HG03064 (cell line): ENCODE results near the gene IZUMO1.

Experiments used
- ATAC-seq: cut with Tn5 transposase; IDR thresholded peaks from one replicate; pipeline ENCODE4 v1.9.1; 2021; ENCODE audit warnings: low read depth; ENCODE audit not compliant: unreplicated experiment

The IZUMO1 gene

GRCh38 chr19:48757741-48758144, 11.0 kb upstream of the IZUMO1 start:
- ATAC-seq = no peak

GRCh38 chr19:48757089-48757675, 10.5 kb upstream of the IZUMO1 start:
- ATAC-seq = no peak

- no peak for ATAC-seq
Measured at GRCh38 chr19:48756686-48757085, 10.0 kb upstream of the IZUMO1 start.

- ATAC-seq = no peak
Measured at GRCh38 chr19:48756212-48756611, 9.5 kb upstream of the IZUMO1 start.

- no peak for ATAC-seq
Measured at GRCh38 chr19:48755787-48756186, 9.1 kb upstream of the IZUMO1 start.

- ATAC-seq = no peak
Measured at GRCh38 chr19:48755084-48755641, 8.5 kb upstream of the IZUMO1 start, which contains the start of gene FGF21. TSS of gene FGF21 (plus strand) at chr19:48755524. CDS start at chr19:48756237, 713 bp downstream.

GRCh38 chr19:48752496-48753365, 6.0 kb upstream of the IZUMO1 start, which contains the start of gene FUT1:
TSS of gene FUT1 (minus strand) at chr19:48752641. CDS start at chr19:48751281, 1,360 bp downstream.
- no peak for ATAC-seq

- no peak for ATAC-seq
Measured at GRCh38 chr19:48751845-48752495, 5.3 kb upstream of the IZUMO1 start.

- ATAC-seq = no peak
Measured at GRCh38 chr19:48750771-48751504, 4.2 kb upstream of the IZUMO1 start.

- ATAC-seq = no peak
Measured at GRCh38 chr19:48750351-48750750, 3.6 kb upstream of the IZUMO1 start.

GRCh38 chr19:48749571-48750198, 3.0 kb upstream of the IZUMO1 start:
- no peak for ATAC-seq

- ATAC-seq = no peak
Measured at GRCh38 chr19:48746110-48746509, 599 bp downstream of the IZUMO1 start.

GRCh38 chr19:48745208-48745995, 1.3 kb downstream of the IZUMO1 start:
- no peak for ATAC-seq

GRCh38 chr19:48742096-48742495, 4.6 kb downstream of the IZUMO1 start:
- ATAC-seq = no peak

- no peak for ATAC-seq
Measured at GRCh38 chr19:48741129-48741999, 5.3 kb downstream of the IZUMO1 start.

GRCh38 chr19:48740164-48740972, 6.3 kb downstream of the IZUMO1 start, which contains the start of gene RASIP1:
TSS of gene RASIP1 (minus strand) at chr19:48740610. CDS start at chr19:48740282, 328 bp downstream.
- ATAC-seq = no peak
